Duodenal mucosa (tissue), 2 donors: ENCODE data around the gene RAB6A.
A peak's percentile ranks its signal among the peaks of the same experiment; 100 is the strongest.

Experiments
- H3K27ac ChIP-seq: one replicate; pipeline ENCODE4 v1.7.0; 2013; ENCODE audit warnings: low read depth, low read length
- H3K27me3 ChIP-seq, 2 donors: one replicate each; pipeline ENCODE4 v1.7.0; 2013; ENCODE audit warnings: low read length in 2 of 2, control low read depth in 1 of 2; ENCODE audit not compliant: insufficient read depth in 2 of 2, control insufficient read depth in 1 of 2
- H3K36me3 ChIP-seq, 2 donors: one replicate each; pipeline ENCODE4 v1.7.0; 2013; ENCODE audit warnings: low read length in 2 of 2, control low read depth in 1 of 2; ENCODE audit not compliant: insufficient read depth in 2 of 2, control insufficient read depth in 1 of 2
- H3K4me1 ChIP-seq, 2 donors: one replicate each; pipeline ENCODE4 v1.7.0; 2013; ENCODE audit warnings: low read length in 2 of 2, control low read depth in 1 of 2; ENCODE audit not compliant: insufficient read depth in 2 of 2, control insufficient read depth in 1 of 2
- H3K4me3 ChIP-seq, 2 donors: one replicate each; pipeline ENCODE4 v1.7.0; 2013; ENCODE audit warnings: low read length in 2 of 2, low read depth in 1 of 2
- H3K9ac ChIP-seq, 2 donors: one replicate each; pipeline ENCODE4 v1.7.0; 2013; ENCODE audit warnings: low read length in 2 of 2, low read depth in 1 of 2
- H3K9me3 ChIP-seq, 2 donors: one replicate each; pipeline ENCODE4 v1.7.0; 2013; ENCODE audit warnings: low read length in 2 of 2, control low read depth in 1 of 2; ENCODE audit not compliant: control insufficient read depth in 1 of 2

The RAB6A gene

DNA sequence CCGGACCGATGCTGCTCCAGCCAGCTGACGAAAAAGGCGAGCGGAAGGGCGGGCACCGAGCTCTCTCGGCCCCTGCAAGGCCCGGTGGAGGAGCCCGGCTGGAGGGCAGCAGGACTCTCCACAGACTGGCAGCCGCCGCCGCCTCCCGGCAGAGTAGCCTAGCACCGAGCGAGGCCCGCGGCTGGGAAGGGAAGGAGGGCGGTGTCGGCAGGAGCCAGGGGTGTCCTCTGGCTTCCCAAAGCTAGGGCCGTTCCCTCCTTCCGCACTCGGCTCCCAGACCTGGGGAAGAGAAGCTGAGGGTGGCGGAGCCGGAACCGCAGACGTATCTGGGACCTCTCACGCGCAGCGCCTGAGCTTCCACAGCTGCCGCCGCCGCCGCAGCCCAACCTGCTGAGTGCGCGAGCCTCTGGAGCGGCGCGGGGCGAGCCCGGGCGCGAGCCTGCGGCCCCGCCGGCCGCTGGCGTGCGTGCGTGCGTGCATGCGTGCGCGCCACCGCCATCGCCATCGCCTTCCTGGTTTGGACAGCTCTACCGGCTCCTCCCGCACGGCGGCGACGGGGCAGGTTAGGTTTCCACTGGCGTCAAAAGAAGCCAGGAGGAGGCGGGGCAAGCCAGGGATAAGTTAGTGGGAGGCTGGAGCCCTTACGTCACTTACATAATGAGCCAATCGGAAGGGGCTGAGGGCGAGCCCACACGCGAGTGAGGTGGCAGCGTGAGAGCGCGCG is at the start of gene RAB6A:
RAB6A (minus strand) TSS at position 396 of the 724 bp plus-strand sequence. CDS start 439 bp downstream, outside the sequence.
- Histone ChIP-seq H3K4me3 (peak within 1 kb of the TSS; percentile 78 to 90), H3K9me3 (no peaks in the 10 kb centered on the region), H3K27me3 (no peaks in the 10 kb centered on the region), H3K36me3 (no peaks in the 10 kb centered on the region), H3K27ac (peak within 1 kb of the TSS; percentile 87), H3K9ac (peak within 1 kb of the TSS; percentile 86 to 91), H3K4me1 (peaks cover 19 to 20% of the 10 kb centered on the region in 2 donors)

DNA sequence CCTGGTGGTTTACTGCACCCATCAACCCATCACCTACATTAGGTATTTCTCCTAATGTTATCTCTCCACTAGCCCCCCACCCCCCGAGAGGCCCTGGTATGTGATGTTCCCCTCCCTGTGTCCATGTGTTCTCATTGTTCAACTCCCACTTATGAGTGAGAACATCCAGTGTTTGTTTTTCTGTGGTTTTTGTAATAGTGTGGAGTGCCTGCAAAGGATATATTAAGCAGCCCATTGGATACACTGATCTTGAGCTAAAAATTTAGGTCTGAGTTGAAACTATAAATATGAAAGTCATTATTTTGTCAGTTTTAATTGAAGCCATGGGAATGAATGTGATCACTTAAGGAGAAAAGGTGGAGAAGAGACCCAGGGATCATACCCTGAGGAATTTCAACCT is 49.8 kb upstream of the RAB6A start:
- Histone ChIP-seq H3K27ac (no peak overlapping the region), H3K9me3 (no peaks in the 10 kb centered on the region), H3K36me3 (peaks cover 0 to 10% of the 10 kb centered on the region in 2 donors)

DNA sequence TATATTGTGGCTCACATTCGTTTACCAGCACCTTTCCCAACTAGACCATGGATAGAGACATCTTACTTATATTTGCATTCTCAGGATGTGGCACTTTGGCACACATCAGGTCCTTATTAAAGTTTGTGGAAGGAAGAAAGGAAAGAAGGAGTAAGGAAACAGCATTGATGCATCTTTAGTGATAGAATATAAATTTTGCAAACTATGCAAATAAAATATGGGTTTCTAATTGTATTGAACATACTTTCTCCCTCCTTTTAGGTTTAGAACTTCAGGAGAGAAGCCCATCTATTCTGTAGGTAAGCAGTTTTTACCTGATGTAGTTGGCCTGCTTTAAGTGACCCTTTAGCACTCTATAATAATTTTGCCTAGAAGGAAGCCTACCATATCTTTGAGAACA is 47.2 kb upstream of the RAB6A start:
- Histone ChIP-seq H3K36me3 (peaks cover 0 to 11% of the 10 kb centered on the region in 2 donors), H3K27me3 (no peaks in the 10 kb centered on the region), H3K9ac (no peak overlapping the region), H3K27ac (no peak overlapping the region), H3K4me3 (no peak overlapping the region), H3K9me3 (no peaks in the 10 kb centered on the region), H3K4me1 (no peaks in the 10 kb centered on the region)

More for the DNA sequence above, 49.8 kb upstream of the RAB6A start:
- Histone ChIP-seq H3K27me3 (no peaks in the 10 kb centered on the region), H3K4me1 (no peaks in the 10 kb centered on the region), H3K9ac (no peak overlapping the region), H3K4me3 (no peak overlapping the region)

DNA sequence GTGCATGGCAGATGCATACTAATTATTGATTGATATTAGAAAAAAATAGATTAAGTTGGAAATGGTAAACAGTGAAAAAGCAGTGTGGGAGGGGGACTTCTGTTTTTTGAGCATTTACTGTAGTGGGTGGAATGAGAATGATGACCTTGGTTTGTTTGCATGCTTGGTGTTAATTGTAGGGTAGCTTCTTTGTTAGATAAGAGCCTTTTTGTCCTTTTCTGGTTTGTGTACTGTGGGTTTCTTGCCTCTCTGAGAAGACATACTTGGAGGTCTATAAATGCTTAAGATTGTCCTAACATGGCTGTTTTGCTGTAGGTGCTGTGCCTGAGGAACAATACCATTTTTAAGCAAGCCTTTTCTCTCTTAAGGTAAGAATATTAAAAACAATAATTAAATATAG is 43.8 kb upstream of the RAB6A start:
- Histone ChIP-seq H3K27me3 (no peaks in the 10 kb centered on the region), H3K9ac (no peak overlapping the region), H3K4me1 (no peaks in the 10 kb centered on the region), H3K9me3 (no peaks in the 10 kb centered on the region), H3K4me3 (no peak overlapping the region), H3K27ac (no peak overlapping the region), H3K36me3 (peaks cover 0 to 11% of the 10 kb centered on the region in 2 donors)

DNA sequence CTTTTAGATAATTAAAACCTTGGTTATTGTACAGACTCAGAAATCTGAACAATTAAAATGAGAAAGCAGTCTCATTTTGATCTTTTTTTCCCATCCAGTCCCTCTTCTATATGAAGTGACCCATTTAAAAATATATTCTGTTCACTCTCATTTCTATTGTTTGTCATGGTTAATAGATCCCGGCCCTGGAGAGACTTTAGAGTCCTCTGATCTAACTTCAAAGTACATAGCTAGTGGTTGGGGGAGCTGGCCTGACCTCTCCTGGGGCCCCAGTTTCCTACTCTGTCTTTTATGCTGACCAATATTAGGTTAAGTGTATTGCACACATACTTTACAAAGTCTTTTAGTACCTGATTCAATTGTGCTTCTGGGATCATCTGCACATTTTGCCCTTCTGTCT is 40.3 kb upstream of the RAB6A start:
- no peak overlapping the region for H3K27ac ChIP-seq
- no peak overlapping the region for H3K9ac ChIP-seq
- H3K36me3 ChIP-seq = peaks cover 0 to 11% of the 10 kb centered on the region in 2 donors
- H3K27me3 ChIP-seq = no peaks in the 10 kb centered on the region
- H3K9me3 ChIP-seq = no peaks in the 10 kb centered on the region
- H3K4me1 ChIP-seq = no peaks in the 10 kb centered on the region
- H3K4me3 ChIP-seq = no peak overlapping the region

DNA sequence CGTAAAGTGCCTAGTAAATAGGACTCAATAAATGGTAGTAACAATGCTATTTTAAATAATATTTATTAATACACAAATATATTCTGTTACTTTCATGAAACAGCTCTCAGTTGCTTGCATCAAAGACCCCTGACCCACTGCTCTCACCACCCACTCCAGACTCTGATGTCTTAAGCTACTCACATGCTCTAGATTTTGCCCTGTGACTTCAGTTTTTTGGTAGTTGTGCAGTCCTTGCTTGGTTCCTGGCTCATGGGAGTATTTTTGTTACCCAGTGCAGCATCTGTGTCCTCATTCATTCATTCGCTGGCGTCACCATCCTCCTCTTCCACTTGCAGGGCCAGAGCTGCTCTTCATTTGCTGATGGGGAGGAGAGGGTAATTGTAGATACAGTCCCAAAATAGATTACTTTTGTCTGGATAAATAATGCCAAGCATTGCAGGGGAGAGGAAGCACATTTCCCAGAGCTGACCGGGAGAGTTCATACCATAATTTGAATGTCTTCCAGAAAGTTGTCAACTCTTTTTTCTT is 39.5 kb upstream of the RAB6A start:
- no peaks in the 10 kb centered on the region for H3K9me3 ChIP-seq

DNA sequence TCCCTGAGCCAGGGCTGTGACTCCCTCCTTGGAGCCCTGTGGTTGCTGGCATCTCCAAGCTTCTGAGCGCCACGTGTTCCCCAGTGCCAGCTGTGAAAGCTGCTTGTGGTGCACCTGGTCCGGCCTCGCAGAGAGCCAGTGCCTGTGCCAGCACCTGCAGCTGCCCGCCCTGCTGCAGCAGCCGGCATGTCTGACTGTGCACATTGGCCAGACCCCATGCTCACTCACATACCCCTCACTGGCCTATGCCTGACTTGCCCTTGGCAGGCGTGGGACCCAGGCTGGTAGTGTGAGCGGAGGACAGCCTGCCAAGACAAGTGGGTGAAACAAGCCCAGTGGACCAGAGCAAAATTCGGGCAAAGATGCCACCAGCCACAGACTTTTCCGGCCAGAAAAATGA is 36.6 kb upstream of the RAB6A start:
- H3K27ac ChIP-seq = no peak overlapping the region
- H3K4me1 ChIP-seq = no peaks in the 10 kb centered on the region
- peaks cover 0 to 7% of the 10 kb centered on the region in 2 donors for H3K36me3 ChIP-seq
- H3K9me3 ChIP-seq = no peaks in the 10 kb centered on the region
- no peak overlapping the region for H3K4me3 ChIP-seq
- no peak overlapping the region for H3K9ac ChIP-seq
- no peaks in the 10 kb centered on the region for H3K27me3 ChIP-seq

More for the DNA sequence above, 39.5 kb upstream of the RAB6A start:
- Histone ChIP-seq H3K27me3 (no peaks in the 10 kb centered on the region), H3K36me3 (peaks cover 0 to 7% of the 10 kb centered on the region in 2 donors), H3K27ac (no peak overlapping the region), H3K4me3 (no peak overlapping the region), H3K4me1 (no peaks in the 10 kb centered on the region), H3K9ac (no peak overlapping the region)

DNA sequence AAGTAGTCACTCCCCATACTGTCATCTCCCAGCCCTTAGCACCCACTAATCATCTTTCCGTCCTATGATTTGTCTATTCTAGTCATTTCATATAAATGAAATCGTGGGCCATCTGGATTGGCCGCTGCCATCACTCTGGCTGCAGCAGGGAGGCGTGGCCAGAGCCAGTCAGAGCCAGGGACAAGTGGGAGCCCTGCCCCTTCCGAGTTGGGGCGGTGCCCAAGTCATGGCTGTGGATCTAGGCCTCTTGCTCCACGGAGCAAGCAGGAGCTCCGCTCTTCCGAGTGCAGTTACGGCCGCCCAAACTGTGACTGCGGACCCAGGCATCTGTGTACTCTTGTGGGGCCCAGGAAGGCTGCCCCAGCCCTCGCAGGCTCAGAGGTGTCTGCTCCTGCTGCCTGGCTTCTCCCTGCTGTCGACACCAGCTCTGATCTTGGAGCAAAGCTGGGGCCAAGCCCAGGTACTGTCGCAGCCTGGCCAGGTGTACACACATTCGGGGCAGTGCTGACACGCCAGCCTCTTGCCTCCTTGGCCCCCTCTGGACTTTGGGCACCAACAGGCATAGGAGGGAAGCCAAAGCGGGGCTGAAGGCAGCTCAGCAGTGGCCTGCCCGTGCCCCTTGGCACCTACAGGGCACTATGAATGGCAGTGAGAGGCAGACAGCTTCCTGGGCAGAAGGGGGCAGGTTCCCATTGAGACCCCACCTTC is 35.2 kb upstream of the RAB6A start:
- Histone ChIP-seq H3K27ac (no peak overlapping the region), H3K36me3 (peaks cover 0 to 7% of the 10 kb centered on the region in 2 donors), H3K4me1 (peaks cover 0 to 4% of the 10 kb centered on the region in 2 donors), H3K9me3 (no peaks in the 10 kb centered on the region), H3K4me3 (no peak overlapping the region), H3K9ac (no peak overlapping the region), H3K27me3 (no peaks in the 10 kb centered on the region)

DNA sequence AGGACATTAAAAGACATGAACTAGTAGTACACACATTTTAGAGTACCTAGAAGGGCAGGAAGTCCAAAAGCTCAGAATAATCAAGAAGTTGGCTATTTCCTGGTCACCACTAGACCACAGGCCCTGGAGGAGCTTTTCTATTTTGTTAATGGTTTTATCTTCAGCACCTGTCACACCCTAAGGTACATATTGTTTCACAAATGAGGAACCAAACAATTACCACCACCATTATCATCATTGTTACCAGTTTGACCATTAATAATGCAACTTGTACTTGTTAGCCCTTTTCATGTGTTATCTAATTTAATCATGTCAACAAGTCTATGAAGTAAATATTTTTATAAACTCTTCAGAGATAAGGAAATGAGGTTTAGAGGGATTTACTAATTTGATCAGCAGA is 31.7 kb upstream of the RAB6A start:
- no peak overlapping the region for H3K27ac ChIP-seq
- no peaks in the 10 kb centered on the region for H3K9me3 ChIP-seq
- H3K4me1 ChIP-seq = peaks cover 9 to 11% of the 10 kb centered on the region in 2 donors
- no peak overlapping the region for H3K9ac ChIP-seq
- no peak overlapping the region for H3K4me3 ChIP-seq
- peaks cover 0 to 6% of the 10 kb centered on the region in 2 donors for H3K36me3 ChIP-seq
- no peaks in the 10 kb centered on the region for H3K27me3 ChIP-seq

DNA sequence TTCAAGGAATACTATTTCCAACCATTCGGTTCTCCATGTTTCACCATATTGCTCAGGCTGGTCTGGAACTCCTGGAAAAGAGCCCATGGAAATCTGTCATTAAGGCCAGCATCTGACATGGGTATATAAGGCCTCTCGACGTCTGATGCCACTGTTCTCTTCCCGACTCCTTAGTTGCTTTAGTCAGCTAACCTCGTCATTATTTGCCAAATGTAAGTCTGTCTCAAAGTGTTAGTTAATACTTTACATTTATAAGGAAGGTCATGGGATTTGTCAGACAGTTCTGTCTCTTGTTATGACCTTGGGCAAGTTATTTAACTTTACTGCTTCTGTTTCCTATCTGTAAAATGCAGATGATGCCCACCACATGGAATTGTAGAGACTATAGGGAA is 28.4 kb upstream of the RAB6A start:
- H3K4me1 ChIP-seq = peaks cover 14 to 15% of the 10 kb centered on the region in 2 donors
- H3K4me3 ChIP-seq = peak overlapping the region in 1 of 2 donors; percentile 90
- no peak overlapping the region for H3K27ac ChIP-seq
- no peaks in the 10 kb centered on the region for H3K9me3 ChIP-seq
- H3K27me3 ChIP-seq = no peaks in the 10 kb centered on the region
- H3K36me3 ChIP-seq = no peaks in the 10 kb centered on the region
- peak overlapping the region in 1 of 2 donors; percentile 88 for H3K9ac ChIP-seq
